ENCODE results near the gene TFPI2.

GRCh38 chr7:93935102-93935501 is 44.5 kb upstream of the TFPI2 start:
- TF ChIP-seq CTCF (IDR thresholded peaks at IDR 0.05) (no peak), ZFX (IDR thresholded peaks at IDR 0.05; ENCODE audit: borderline replicate concordance) (no peak)
